Measurements from ENCODE around the gene SUPT7L. TPM values are rescaled to one million over a fixed set of nuclear protein-coding genes. Genes with fewer than 3 reads are reported as not detected.

SUPT7L gene
- total and polyA plus RNA-seq, 2 of the 4 experiments (the other 2 are of a cell fraction), result 16.7 to 33.4 TPM

GRCh38 chr2:27667446-27667845, 4.0 kb upstream of the SUPT7L start:
- H2BK5ac ChIP-seq (ENCODE audit: low read depth, low read length, poor library complexity, severe bottlenecking), result no peak overlapping the region
- H2AFZ ChIP-seq (replicated peaks; ENCODE audit: low read length, poor library complexity), result no peak overlapping the region
- H3K79me1 ChIP-seq (ENCODE audit: low read depth in 1 of 2, low read length in 2 of 2), result peaks cover 9 to 27% of the 10 kb centered on the region in 2 experiments; a peak in 3 of 4 replicates
- no peak overlapping the region for H3K4ac ChIP-seq (ENCODE audit: low read depth, low read length)
- no peak overlapping the region for H2BK20ac ChIP-seq (ENCODE audit: low read depth, low read length)
- TF ChIP-seq BHLHE40 (IDR thresholded peaks at IDR 0.05; ENCODE audit: low read depth, low read length) (no peak), RAD21 (IDR thresholded peaks at IDR 0.05; ENCODE audit: low read length) (no peak), MAFK (IDR thresholded peaks at IDR 0.05; ENCODE audit: low read depth, low read length) (no peak), POLR2A (IDR thresholded peaks at IDR 0.05; ENCODE audit: low read depth, low read length) (no peak), MXI1 (IDR thresholded peaks at IDR 0.05; ENCODE audit: borderline replicate concordance, low read depth, low read length) (no peak), USF2 (IDR thresholded peaks at IDR 0.05; ENCODE audit: low read depth, low read length) (no peak), CTCF (conservative IDR thresholded peaks at IDR 0.05; ENCODE audit: low read depth, low read length) (no peak), SMC3 (IDR thresholded peaks at IDR 0.05; ENCODE audit: low read depth, low read length) (no peak), RFX5 (IDR thresholded peaks at IDR 0.05; ENCODE audit: low read depth, low read length) (no peak), MAZ (IDR thresholded peaks at IDR 0.05; ENCODE audit: borderline replicate concordance, low read depth, low read length) (no peak), FOS (IDR thresholded peaks at IDR 0.05; ENCODE audit: low read depth, low read length) (no peak), NFE2L2 (IDR thresholded peaks at IDR 0.05; ENCODE audit: low read depth, low read length) (no peak), RCOR1 (IDR thresholded peaks at IDR 0.05; ENCODE audit: insufficient replicate concordance, low read length) (no peak), CHD1 (IDR thresholded peaks at IDR 0.05; ENCODE audit: low read depth, low read length) (no peak)
- TF ChIP-seq, protein P1, sequence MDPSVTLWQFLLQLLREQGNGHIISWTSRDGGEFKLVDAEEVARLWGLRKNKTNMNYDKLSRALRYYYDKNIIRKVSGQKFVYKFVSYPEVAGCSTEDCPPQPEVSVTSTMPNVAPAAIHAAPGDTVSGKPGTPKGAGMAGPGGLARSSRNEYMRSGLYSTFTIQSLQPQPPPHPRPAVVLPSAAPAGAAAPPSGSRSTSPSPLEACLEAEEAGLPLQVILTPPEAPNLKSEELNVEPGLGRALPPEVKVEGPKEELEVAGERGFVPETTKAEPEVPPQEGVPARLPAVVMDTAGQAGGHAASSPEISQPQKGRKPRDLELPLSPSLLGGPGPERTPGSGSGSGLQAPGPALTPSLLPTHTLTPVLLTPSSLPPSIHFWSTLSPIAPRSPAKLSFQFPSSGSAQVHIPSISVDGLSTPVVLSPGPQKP (IDR thresholded peaks at IDR 0.05; ENCODE audit: borderline replicate concordance, low read depth, low read length), result no peak
- no peak overlapping the region for H3K4me2 ChIP-seq (ENCODE audit: low read depth, low read length)
- H3K4me1 ChIP-seq (ENCODE audit: control insufficient read depth, insufficient read depth, low read length), result peaks cover 4% of the 10 kb centered on the region
- H2AK5ac ChIP-seq (ENCODE audit: low read depth, low read length), result no peak overlapping the region
- H3K14ac ChIP-seq (replicated peaks; ENCODE audit: low read depth, low read length), result no peak overlapping the region
- 0 out of 2 replicates have a peak, but pooled peaks cover 3% of the 10 kb centered on the region for H3K9me1 ChIP-seq (ENCODE audit: insufficient read depth, low read length)
- ChIA-PET POLR2A (ENCODE audit: unreplicated experiment) (interaction anchor here (0.6 kb wide), 1 partner anchor 13 kb away, joined by 12 read pairs; no protein-coding TSS in a partner anchor), CTCF (no interaction called here)
- H4K91ac ChIP-seq (ENCODE audit: insufficient read depth, low read depth, low read length), result no peak overlapping the region
- no peak overlapping the region for H3K23ac ChIP-seq (ENCODE audit: low read depth, low read length)
- dilution Hi-C loops (cut with HindIII; ENCODE audit: low sequenced_read_pairs, unreplicated experiment) (no loop called here), in situ Hi-C loops (cut with MboI; ENCODE audit: low sequenced_read_pairs) (no loop called here), intact Hi-C loops (cut with micrococcal nuclease) (no loop called here)
- no peak overlapping the region for H2BK120ac ChIP-seq (ENCODE audit: low read depth, low read length)
- BruUV-seq (replicated peaks), result no TSS peak
- H4K20me1 ChIP-seq (ENCODE audit: insufficient read depth, low read length), result no peaks in the 10 kb centered on the region
- H4K5ac ChIP-seq (ENCODE audit: low read depth, low read length), result no peak overlapping the region
- H3K4me3 ChIP-seq (ENCODE audit: insufficient read depth, low read depth, low read length), result no peak overlapping the region
- no peak overlapping the region for H2BK15ac ChIP-seq (ENCODE audit: low read depth, low read length)
- peaks cover 13% of the 10 kb centered on the region for H3K36me3 ChIP-seq (ENCODE audit: control insufficient read depth, insufficient read depth, low read length)
- no peak overlapping the region for H3K18ac ChIP-seq (ENCODE audit: low read depth, low read length)
- no peaks in the 10 kb centered on the region for H3K9me3 ChIP-seq (ENCODE audit: control insufficient read depth, insufficient read depth, low read length)
- WGBS, 2 experiments (ENCODE audit: extremely low coverage in 2 of 2, insufficient read length in 1 of 2), result no CpG with 5 or more reads among the region's 1 CpG
- DNase-seq (no peak), ATAC-seq (ENCODE audit: low read depth) (no peak)
- H3K56ac ChIP-seq (ENCODE audit: extremely low read depth, insufficient read depth, low read length), result no peak overlapping the region
- no peak overlapping the region for H3K9ac ChIP-seq (ENCODE audit: low read depth, low read length)
- H3K27ac ChIP-seq (ENCODE audit: insufficient read depth, low read length), result no peak overlapping the region
- H4K8ac ChIP-seq (ENCODE audit: low read depth in 2 of 2, low read length in 2 of 2), result no peak overlapping the region
- no peak overlapping the region for H2AK9ac ChIP-seq (replicated peaks; ENCODE audit: low read depth, low read length, poor library complexity)
- H3K27me3 ChIP-seq (ENCODE audit: control insufficient read depth, insufficient read depth, low read length), result no peaks in the 10 kb centered on the region
